ENCODE measurements around the gene MRPS21.

MRPS21 gene

GRCh38 chr1:150322310-150322709 lies 28.6 kb downstream of the MRPS21 start:
- FAIRE-seq: peak; percentile 48
- TF ChIP-seq TAF1 (IDR thresholded peaks at IDR 0.05; ENCODE audit: borderline replicate concordance, low read depth, low read length) (no peak), POLR2A (IDR thresholded peaks at IDR 0.05; ENCODE audit: low read depth, low read length) (no peak), POLR2AphosphoS5 (IDR thresholded peaks at IDR 0.05; ENCODE audit: low read depth, low read length) (no peak; the same call in 1 of the 2 replicates)
- DNase-seq (ENCODE audit: insufficient read length): no peak

GRCh38 chr1:150332651-150333290 lies 39.1 kb downstream of the MRPS21 start:
- no peak for DNase-seq (ENCODE audit: insufficient read length)
- FAIRE-seq: no peak
- TF ChIP-seq TAF1 (IDR thresholded peaks at IDR 0.05; ENCODE audit: borderline replicate concordance, low read depth, low read length) (no peak), POLR2AphosphoS5 (IDR thresholded peaks at IDR 0.05; ENCODE audit: low read depth, low read length) (no peak), POLR2A (IDR thresholded peaks at IDR 0.05; ENCODE audit: low read depth, low read length) (no peak)

GRCh38 chr1:150346316-150346715 lies 52.7 kb downstream of the MRPS21 start:
- FAIRE-seq (no peak), DNase-seq (ENCODE audit: insufficient read length) (no peak)
- TF ChIP-seq POLR2AphosphoS5 (IDR thresholded peaks at IDR 0.05; ENCODE audit: low read depth, low read length) (no peak), POLR2A (IDR thresholded peaks at IDR 0.05; ENCODE audit: low read depth, low read length) (no peak), TAF1 (IDR thresholded peaks at IDR 0.05; ENCODE audit: borderline replicate concordance, low read depth, low read length) (no peak)

GRCh38 chr1:150352866-150353265 lies 59.2 kb downstream of the MRPS21 start:
- DNase-seq (ENCODE audit: insufficient read length) (no peak), FAIRE-seq (no peak)
- TF ChIP-seq TAF1 (IDR thresholded peaks at IDR 0.05; ENCODE audit: borderline replicate concordance, low read depth, low read length) (no peak), POLR2AphosphoS5 (IDR thresholded peaks at IDR 0.05; ENCODE audit: low read depth, low read length) (no peak)

Measured in GM12892 (cell line).